ENCODE data around the gene MCOLN1. TPM values are rescaled to one million over a fixed set of nuclear protein-coding genes. Genes with fewer than 3 reads are reported as not detected.

The MCOLN1 gene
- total RNA-seq, 1 donor from 2014 or later = 24.4 TPM

GRCh38 chr19:7492558-7492957 lies 29.9 kb upstream of the MCOLN1 start:
- TF ChIP-seq CTCF (conservative IDR thresholded peaks at IDR 0.05) = no peak
- no peak for DNase-seq (ENCODE audit: low read depth, low spot score)
- peak overlapping the region; percentile 59 for H3K27ac Mint-ChIP-seq (ENCODE audit: unreplicated experiment)

GRCh38 chr19:7494416-7495098 lies 27.9 kb upstream of the MCOLN1 start:
- peaks cover 31% of the 10 kb centered on the region for H3K4me1 Mint-ChIP-seq
- DNase-seq (ENCODE audit: low read depth, low spot score) = peak; percentile 41
- peak overlapping the region; percentile 96 for H3K27ac Mint-ChIP-seq (ENCODE audit: unreplicated experiment)
- no peaks in the 10 kb centered on the region for H3K9me3 Mint-ChIP-seq
- peak; percentile 47 for TF ChIP-seq CTCF (conservative IDR thresholded peaks at IDR 0.05)
- H3K27me3 Mint-ChIP-seq (ENCODE audit: low read depth) = peaks cover 15% of the 10 kb centered on the region
- H3K4me3 Mint-ChIP-seq = peak overlapping the region; percentile 56
- no peaks in the 10 kb centered on the region for H3K36me3 Mint-ChIP-seq (ENCODE audit: low read depth)

More at GRCh38 chr19:7492558-7492957, 29.9 kb upstream of the MCOLN1 start:
- Mint-ChIP-seq H3K27me3 (ENCODE audit: low read depth) (peaks cover 3% of the 10 kb centered on the region), H3K4me1 (peaks cover 37% of the 10 kb centered on the region), H3K4me3 (no peak overlapping the region), H3K36me3 (ENCODE audit: low read depth) (no peaks in the 10 kb centered on the region), H3K9me3 (no peaks in the 10 kb centered on the region)

- H3K27me3 Mint-ChIP-seq (ENCODE audit: low read depth) = peaks cover 29% of the 10 kb centered on the region
- H3K36me3 Mint-ChIP-seq (ENCODE audit: low read depth) = no peaks in the 10 kb centered on the region
- no peak overlapping the region for H3K27ac Mint-ChIP-seq (ENCODE audit: unreplicated experiment)
- H3K4me1 Mint-ChIP-seq = peaks cover 24% of the 10 kb centered on the region
- peak; percentile 55 for TF ChIP-seq CTCF (conservative IDR thresholded peaks at IDR 0.05)
- H3K9me3 Mint-ChIP-seq = no peaks in the 10 kb centered on the region
- no peak for DNase-seq (ENCODE audit: low read depth, low spot score)
- H3K4me3 Mint-ChIP-seq = peak overlapping the region; percentile 76
Measured at GRCh38 chr19:7497292-7497691, 25.1 kb upstream of the MCOLN1 start.

GRCh38 chr19:7500811-7501450 lies 21.5 kb upstream of the MCOLN1 start:
- peak; percentile 43 for TF ChIP-seq CTCF (conservative IDR thresholded peaks at IDR 0.05)
- Mint-ChIP-seq H3K27me3 (ENCODE audit: low read depth) (peaks cover 41% of the 10 kb centered on the region), H3K4me3 (peak overlapping the region; percentile 34), H3K27ac (ENCODE audit: unreplicated experiment) (no peak overlapping the region), H3K36me3 (ENCODE audit: low read depth) (no peaks in the 10 kb centered on the region), H3K9me3 (no peaks in the 10 kb centered on the region), H3K4me1 (peaks cover 10% of the 10 kb centered on the region)
- DNase-seq (ENCODE audit: low read depth, low spot score) = peak; percentile 69

GRCh38 chr19:7502552-7502951 lies 19.9 kb upstream of the MCOLN1 start:
- no peak for TF ChIP-seq CTCF (conservative IDR thresholded peaks at IDR 0.05)
- no peak overlapping the region for H3K27ac Mint-ChIP-seq (ENCODE audit: unreplicated experiment)
- peaks cover 8% of the 10 kb centered on the region for H3K4me1 Mint-ChIP-seq
- peaks cover 41% of the 10 kb centered on the region for H3K27me3 Mint-ChIP-seq (ENCODE audit: low read depth)
- no peak overlapping the region for H3K4me3 Mint-ChIP-seq
- H3K9me3 Mint-ChIP-seq = no peaks in the 10 kb centered on the region
- no peak for DNase-seq (ENCODE audit: low read depth, low spot score)
- H3K36me3 Mint-ChIP-seq (ENCODE audit: low read depth) = no peaks in the 10 kb centered on the region

Data from neural crest cell (in vitro differentiated cells).